ENCODE measurements around the gene NRCAM.

The NRCAM gene

GRCh38 chr7:108424013-108424412, 32.2 kb downstream of the NRCAM start:
- no peak for DNase-seq (ENCODE audit: low read depth, low spot score)

DNA sequence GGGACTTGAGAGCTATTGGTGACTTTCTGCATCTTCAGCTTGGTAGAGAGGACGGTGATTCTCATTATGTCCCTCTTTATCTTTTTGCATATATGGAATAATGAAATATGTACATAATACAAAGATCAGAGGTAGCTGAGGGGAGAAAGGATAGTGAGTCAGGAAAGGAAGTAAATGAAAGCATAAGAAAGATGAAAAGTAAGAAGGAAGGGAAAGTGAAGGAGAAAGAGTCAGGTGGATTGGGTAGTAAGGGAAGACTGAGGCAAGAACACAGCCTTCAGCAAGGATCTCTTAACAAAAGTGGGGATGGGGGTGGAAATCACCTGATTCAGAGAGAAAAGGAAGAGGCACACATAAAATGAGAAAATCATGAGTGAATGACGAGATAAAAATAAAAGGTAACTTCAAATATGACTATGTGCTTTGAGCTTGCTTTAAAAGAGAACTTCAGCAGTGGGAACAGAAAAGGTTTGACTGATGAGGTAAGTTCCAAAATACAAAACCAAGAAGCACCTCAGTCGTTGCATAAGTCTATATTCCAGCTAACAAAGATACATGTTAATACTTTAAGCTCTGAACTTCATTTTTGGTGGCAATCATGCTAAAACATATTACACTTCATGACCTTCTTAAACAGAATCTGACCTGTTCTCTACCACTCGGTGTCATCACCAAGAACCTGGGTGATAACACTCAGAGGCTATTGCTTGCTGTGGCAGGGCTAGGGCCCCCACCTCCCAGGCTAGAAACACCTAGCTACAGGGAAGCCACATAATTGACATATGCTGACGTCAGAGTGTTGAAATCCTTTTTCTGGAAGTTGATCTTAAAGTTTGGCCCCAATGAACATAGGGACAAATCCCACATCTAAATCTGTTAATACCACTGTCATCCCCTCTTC, 32.9 kb downstream of the NRCAM start:
- no peak for DNase-seq (ENCODE audit: low read depth, low spot score)

- DNase-seq (ENCODE audit: low read depth, low spot score) = no peak
These were observed 34.4 kb downstream of the NRCAM start for GRCh38 chr7:108421720-108422331.

DNA sequence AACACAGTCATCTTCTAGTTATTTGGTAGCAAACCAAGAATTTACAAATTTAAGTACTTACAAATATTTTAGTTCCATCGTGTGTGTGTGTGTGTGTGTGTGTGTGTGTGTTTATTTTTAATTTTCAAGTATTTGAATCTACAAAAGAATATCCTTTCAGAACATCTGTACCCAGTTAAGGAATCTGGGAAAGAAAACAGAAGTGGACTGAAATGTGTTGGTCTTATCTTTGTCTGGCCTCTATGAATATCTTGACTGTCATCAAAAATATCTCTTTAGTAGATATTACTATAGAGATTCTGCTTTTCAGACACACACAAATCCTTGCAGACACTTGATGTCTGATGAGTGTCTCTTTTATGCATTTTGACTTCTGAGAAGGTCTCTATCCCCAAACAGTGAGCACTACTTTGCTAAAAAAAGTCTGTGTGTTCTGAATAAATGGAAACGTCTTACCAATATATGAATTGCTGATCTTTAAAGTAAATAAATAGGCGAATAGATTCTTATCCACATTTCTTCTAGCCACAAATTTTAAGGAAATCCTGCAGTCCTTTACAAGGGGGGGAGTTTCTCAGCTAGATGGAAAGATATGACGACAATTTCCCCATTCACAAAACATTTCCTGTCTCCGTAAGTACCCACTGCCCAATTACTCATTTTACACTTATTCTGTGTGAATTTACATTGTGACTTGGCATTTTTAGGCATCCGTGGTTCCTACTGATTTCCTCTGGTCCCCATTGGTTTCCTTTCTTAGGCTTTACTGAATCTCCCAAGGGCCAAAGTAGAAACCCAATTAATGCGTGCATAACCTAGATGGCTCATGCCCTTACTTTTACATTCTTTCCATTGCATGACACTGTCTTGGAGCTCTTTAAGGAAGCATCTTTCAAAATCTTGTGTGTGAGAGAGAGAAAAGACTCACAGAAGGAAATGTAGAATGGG, 36.0 kb downstream of the NRCAM start:
- DNase-seq (ENCODE audit: low read depth, low spot score) = no peak

GRCh38 chr7:108418946-108419345, 37.3 kb downstream of the NRCAM start:
- no peak for DNase-seq (ENCODE audit: low read depth, low spot score)

DNA sequence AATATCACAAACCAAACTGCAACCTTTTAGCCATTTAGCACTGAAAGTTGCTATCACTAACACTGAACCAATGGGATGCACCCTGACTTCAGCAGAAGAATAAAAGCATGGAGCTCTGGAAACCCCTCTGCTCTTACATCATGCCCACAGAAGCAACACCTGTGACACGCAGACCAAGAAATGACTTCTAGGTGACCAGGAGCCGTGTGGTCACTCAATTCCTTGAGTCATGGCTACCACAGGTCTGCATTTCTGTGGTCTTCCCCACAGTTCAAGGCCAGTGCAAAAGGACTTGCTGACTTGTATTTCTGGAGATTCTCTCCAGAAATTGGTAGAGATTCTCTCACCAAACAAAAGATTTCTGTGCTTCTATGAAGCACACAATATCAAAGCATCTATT, 38.3 kb downstream of the NRCAM start:
- no peak for DNase-seq (ENCODE audit: low read depth, low spot score)

GRCh38 chr7:108417144-108417543, 39.1 kb downstream of the NRCAM start:
- no peak for DNase-seq (ENCODE audit: low read depth, low spot score)

DNA sequence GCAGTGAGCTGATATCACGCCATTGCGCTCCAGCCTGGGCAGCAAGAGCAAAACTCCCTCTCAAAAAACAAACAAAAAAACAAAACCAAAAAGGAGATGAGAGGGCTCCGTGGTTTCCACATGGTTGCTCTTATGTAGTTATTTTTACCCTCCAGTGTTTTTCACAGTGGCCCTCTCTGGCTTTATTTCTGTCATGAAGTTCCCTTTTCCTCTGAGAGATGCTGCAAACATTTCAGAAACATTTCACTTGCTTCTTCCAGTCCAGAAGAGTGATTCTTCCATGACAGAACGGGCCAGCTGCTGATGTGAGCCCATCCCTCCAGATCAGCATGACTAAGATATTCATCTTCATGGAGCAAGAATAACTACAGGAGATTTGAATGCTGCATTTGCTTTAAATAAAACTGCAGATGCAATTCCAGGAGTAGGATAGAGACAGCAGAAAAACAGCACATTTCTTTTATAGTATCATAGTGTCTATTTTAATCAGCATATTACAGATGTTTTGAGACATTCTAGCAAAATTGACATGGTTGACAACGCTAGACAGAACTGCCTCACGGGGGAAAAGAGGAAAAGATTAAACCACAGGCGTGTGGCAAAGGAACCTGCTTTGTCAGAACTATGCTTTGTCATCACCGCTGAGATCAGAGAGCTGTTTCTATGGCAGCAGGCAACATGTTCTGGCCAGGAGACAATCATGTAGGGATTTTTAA, 40.3 kb downstream of the NRCAM start:
- DNase-seq (ENCODE audit: low read depth, low spot score) = no peak

GRCh38 chr7:108415084-108415483, 41.2 kb downstream of the NRCAM start:
- no peak for DNase-seq (ENCODE audit: low read depth, low spot score)

DNA sequence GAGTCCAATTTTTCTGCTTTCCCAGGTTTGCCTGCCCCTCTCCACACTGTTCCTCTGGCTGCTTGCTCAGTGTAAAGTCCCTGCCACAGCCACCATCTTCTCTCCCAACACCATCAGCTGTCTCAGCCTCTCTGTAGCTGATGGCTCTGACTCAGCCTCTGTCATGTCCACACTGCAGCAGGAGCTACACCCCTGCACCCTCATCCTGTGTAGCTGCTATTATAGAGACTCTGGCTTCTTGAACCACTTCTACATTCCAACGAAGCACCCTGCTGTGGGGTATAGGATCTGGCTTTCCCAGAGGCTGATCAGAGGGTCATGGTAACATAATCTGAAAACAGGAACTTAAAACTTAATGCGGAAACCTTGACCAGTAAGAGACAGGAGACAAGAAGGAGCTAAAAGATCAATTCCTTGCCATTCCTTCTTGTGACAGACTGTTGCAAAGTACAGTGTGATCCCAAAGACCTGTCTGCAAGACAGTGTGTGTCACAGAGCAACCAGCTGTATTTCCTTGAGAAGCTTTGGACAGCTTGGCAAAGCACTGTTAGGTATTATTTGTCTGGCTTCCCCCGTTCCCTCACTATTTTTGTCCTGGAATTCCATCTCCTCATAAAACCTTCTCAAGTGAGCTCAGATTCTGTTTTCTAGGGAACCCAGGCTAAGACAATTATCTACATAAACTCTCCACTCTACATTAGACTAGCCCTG, 42.3 kb downstream of the NRCAM start:
- peak; percentile 35 for DNase-seq (ENCODE audit: low read depth, low spot score)

DNA sequence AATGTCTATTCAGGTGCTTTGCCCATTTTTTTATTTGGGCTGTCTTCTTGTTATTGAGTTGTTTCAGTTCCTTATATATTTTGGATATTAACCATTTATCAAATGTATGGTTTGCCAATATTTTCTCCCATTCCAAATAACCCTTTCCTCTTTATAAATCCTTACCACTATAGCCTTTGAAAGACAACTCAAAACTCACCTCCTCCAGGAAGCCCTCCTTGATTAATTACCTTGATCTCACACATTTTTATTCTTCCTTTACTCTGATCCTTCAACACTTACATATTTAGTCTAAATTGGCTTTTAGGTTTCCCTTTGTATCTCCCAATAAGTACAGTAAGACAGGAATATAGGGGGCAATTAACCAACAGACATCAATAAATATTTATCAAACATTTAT, 42.9 kb downstream of the NRCAM start:
- DNase-seq (ENCODE audit: low read depth, low spot score) = no peak

GRCh38 chr7:108409146-108409545, 47.1 kb downstream of the NRCAM start:
- no peak for DNase-seq (ENCODE audit: low read depth, low spot score)

- no peak for DNase-seq (ENCODE audit: low read depth, low spot score)
These were observed 47.8 kb downstream of the NRCAM start for GRCh38 chr7:108408296-108408991.

DNA sequence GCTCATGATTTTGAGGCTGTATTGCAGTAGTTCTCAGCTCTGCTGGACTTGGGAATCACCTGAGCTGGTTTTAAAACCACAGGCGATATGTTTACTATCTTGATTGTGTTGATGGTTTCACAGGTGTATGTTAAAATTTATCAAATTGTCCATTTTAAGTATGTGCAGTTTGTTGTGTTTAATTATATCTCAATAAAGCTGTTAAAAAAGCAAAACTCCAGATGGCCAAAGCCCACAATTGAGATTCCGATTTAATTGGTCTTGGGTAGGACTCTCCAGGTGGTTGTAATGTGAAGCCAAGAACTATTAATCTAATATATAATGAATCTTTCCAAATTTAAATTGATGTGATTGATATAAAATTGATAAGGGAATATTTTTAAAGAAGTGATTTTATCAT, 48.6 kb downstream of the NRCAM start:
- DNase-seq (ENCODE audit: low read depth, low spot score) = no peak

GRCh38 chr7:108406222-108406890, 49.9 kb downstream of the NRCAM start:
- DNase-seq (ENCODE audit: low read depth, low spot score) = no peak

DNA sequence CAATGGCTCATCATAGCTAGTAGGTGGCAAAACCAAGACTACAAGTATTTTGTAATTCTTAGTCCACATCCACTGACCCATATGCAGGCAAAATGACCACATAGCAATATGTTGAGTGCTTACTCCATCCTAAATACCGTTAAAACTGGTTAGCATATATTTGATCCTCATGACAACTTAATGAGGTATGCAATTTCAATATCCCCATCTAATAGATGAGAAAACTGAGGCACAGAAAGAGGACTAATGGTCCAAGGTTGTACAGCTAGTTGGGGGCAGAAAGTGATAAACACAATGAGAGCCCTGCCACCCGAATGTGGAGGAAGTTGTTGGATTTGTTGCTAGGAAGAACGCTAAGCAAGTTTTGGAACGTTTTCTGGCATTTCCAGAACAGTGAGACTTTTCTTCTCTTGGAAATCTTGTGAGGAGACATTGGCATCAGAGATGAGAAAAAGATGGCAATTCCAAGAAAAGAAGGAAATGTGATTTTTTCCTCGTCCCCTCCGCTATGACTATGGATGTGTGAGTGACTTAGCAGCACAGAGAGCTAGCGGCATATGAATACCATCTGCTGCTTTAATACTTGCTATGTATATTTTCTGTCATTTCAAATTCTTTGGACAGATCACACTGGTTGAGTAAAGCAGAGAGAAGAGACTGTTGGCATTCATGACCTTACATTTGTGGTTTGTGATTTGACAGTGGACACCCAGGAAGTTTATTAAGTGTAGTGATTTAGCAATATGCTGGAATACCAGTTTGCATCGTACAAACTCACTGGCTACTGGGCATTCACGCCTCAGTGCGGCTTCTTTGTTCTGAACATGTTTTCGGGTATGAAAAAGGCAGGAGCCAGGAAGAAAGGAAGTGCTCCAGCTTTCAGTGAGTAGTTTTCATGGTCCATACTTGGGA, 51.5 kb downstream of the NRCAM start:
- DNase-seq (ENCODE audit: low read depth, low spot score) = no peak

DNA sequence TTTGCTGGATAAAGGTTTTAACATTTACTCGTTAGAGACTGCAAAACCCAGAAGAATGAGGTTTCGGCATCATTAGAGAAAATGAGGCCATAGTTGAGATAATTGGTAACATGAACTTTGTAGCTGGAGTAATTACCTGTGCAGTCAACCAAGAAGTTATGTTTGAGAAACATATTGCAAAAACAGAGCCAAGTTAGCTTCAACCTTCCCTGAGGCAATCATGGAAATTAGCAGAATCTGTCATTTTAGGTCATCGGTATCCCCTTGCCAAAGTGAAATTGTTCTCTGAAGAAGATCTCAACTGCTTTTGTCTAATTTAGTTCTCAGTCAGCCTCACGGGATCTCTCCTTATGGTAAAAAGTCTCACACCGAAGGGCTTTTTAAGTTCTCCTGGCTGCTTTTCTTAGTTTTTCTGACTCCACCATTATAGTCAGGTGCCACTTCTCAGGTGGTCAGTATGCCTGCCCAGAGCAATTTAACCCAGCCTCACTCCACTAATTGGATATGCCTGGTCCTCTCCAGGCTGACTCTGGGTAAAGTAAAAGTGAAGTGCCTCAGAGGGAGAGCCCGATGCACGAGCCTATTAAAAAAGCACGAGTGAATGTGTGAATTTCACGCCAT, 52.5 kb downstream of the NRCAM start:
- no peak for DNase-seq (ENCODE audit: low read depth, low spot score)

DNA sequence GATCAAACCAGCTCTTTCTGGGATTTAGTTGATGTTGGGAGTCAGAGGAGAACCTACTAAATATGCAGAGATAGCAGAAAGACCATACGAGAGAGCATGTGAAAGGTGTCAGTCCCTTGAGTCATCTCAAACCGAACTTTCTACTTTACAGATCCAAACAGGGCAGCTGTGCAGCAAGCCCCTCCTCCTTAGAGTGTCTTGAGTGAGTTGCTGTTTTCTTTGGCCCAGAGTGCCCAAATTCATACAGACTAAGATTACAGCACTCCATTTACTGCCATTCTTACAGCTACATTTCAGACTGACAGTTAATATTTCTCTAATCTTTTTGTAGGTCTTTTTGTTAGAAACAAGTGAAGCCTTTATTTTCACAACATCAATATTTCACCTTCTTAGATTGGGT, 53.4 kb downstream of the NRCAM start:
- DNase-seq (ENCODE audit: low read depth, low spot score) = no peak
